Osteoblast (primary cell): ENCODE data around the gene C8G. TPM values are rescaled to one million over a fixed set of nuclear protein-coding genes. Genes with fewer than 3 reads are reported as not detected.
A peak's percentile ranks its signal among the peaks of the same experiment; 100 is the strongest.

Source experiments
- DNase-seq: peaks from one replicate; pipeline ENCODE4 v3.0.0; 2011; ENCODE audit warnings: low spot score, mixed read lengths; ENCODE audit not compliant: insufficient read length; ENCODE audit errors: missing footprints
- H2AFZ ChIP-seq: 2 replicates; pipeline ENCODE4 v1.6.0; 2011; ENCODE audit warnings: mild to moderate bottlenecking, low read length
- H3K27ac ChIP-seq: 2 replicates; pipeline ENCODE4 v1.5.1; 2011; ENCODE audit warnings: mild to moderate bottlenecking, low read depth, low read length, moderate library complexity
- H3K27me3 ChIP-seq: 2 replicates; pipeline ENCODE4 v1.6.0; 2012; ENCODE audit warnings: mild to moderate bottlenecking, control low read depth, inconsistent platforms, low read length, moderate library complexity; ENCODE audit not compliant: insufficient read depth
- H3K36me3 ChIP-seq: 2 replicates; pipeline ENCODE4 v1.5.1; 2011; ENCODE audit warnings: mild to moderate bottlenecking, low read length, control low read depth, moderate library complexity; ENCODE audit not compliant: insufficient read depth
- H3K4me1 ChIP-seq: 2 replicates; pipeline ENCODE4 v1.5.1; 2011; ENCODE audit warnings: mild to moderate bottlenecking, low read length, control low read depth, moderate library complexity; ENCODE audit not compliant: insufficient read depth
- H3K4me2 ChIP-seq: 2 replicates; pipeline ENCODE4 v1.6.0; 2011; ENCODE audit warnings: mild to moderate bottlenecking, low read length; ENCODE audit not compliant: insufficient read depth
- H3K4me3 ChIP-seq: fragments of 200-600 bp; sonication (generic); 3 replicates; pipeline ENCODE4 v1.5.1; 2012; ENCODE audit warnings: mild to moderate bottlenecking, low read length, inconsistent platforms; ENCODE audit not compliant: insufficient read depth
- H3K79me2 ChIP-seq: 2 replicates; pipeline ENCODE4 v1.6.0; 2012; ENCODE audit warnings: mild to moderate bottlenecking, low read length, control low read depth, inconsistent platforms; ENCODE audit not compliant: insufficient read depth
- H3K9me3 ChIP-seq: 2 replicates; pipeline ENCODE4 v1.5.1; 2011; ENCODE audit warnings: low read depth, low read length, control low read depth
- H4K20me1 ChIP-seq: 2 replicates; pipeline ENCODE4 v1.6.0; 2012; ENCODE audit warnings: mild to moderate bottlenecking, low read length, control low read depth; ENCODE audit not compliant: insufficient read depth
- total RNA-seq: library from RNA; depleted of rRNA; stranded (reverse); fragments of >200 nt; gene quantifications from 2 replicates; pipeline ENCODE4 v1.2.3, GENCODE V29; 2012
- TF ChIP-seq, protein P1 (sequence below): IDR thresholded peaks from 2 replicates; pipeline ENCODE4 v1.5.1; 2011; ENCODE audit warnings: mild to moderate bottlenecking, low read depth, low read length, moderate library complexity; ENCODE audit errors: extremely low read depth

Gene C8G
- total RNA-seq, 1 donor: not detected

DNA sequence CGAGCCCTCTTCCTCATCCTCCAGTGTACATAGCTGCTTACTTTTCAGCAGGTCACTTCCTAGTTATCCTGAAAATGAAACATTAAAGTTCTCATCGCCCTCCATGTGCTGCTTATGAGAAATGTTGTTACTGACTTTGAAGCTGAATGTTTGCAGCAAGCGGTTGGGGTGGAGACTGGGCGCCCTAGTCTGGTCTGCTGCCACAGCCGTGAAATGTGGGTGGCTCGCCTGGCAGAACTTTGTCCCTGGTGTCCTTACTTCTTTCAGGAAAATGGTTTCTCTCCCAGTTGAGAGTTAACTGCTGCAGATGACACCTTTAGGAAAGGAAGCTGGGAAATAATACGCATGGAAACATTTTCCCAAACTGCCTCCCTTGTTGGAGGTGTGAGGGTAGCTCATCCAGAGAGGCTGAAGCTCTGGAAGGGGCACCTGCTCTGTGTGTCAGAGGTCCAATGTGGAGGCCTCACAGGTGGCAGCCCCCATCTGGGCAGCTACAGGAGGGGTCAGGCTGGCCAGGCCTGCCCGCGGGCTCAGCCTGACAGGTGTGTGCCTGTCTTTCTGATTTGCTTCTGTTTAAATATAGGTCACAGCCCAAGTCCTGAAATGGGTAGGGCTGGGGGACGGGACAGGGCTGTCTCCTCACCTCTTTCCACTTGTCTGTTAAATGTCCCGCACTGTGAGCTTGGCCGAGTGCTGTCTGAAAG lies 34.7 kb upstream of the C8G start:
- Histone ChIP-seq H3K4me2 (no peak overlapping the region), H3K9me3 (no peaks in the 10 kb centered on the region), H3K79me2 (peaks cover under 1% of the 10 kb centered on the region), H3K4me1 (no peaks in the 10 kb centered on the region), H3K27me3 (no peaks in the 10 kb centered on the region), H3K36me3 (peaks cover 34% of the 10 kb centered on the region), H4K20me1 (no peaks in the 10 kb centered on the region), H3K27ac (no peak overlapping the region), H3K4me3 (no peak overlapping the region), H2AFZ (no peak overlapping the region)
- peak; percentile 51 for DNase-seq
- TF ChIP-seq, protein P1, sequence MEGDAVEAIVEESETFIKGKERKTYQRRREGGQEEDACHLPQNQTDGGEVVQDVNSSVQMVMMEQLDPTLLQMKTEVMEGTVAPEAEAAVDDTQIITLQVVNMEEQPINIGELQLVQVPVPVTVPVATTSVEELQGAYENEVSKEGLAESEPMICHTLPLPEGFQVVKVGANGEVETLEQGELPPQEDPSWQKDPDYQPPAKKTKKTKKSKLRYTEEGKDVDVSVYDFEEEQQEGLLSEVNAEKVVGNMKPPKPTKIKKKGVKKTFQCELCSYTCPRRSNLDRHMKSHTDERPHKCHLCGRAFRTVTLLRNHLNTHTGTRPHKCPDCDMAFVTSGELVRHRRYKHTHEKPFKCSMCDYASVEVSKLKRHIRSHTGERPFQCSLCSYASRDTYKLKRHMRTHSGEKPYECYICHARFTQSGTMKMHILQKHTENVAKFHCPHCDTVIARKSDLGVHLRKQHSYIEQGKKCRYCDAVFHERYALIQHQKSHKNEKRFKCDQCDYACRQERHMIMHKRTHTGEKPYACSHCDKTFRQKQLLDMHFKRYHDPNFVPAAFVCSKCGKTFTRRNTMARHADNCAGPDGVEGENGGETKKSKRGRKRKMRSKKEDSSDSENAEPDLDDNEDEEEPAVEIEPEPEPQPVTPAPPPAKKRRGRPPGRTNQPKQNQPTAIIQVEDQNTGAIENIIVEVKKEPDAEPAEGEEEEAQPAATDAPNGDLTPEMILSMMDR: no peak

GRCh38 chr9:136910901-136911245 lies 34.2 kb upstream of the C8G start:
- H3K4me2 ChIP-seq: no peak overlapping the region
- no peak overlapping the region for H3K4me3 ChIP-seq
- no peaks in the 10 kb centered on the region for H3K9me3 ChIP-seq
- H3K4me1 ChIP-seq: no peaks in the 10 kb centered on the region
- peaks cover 32% of the 10 kb centered on the region for H3K36me3 ChIP-seq
- H3K27ac ChIP-seq: no peak overlapping the region
- peak; percentile 48 for DNase-seq
- peaks cover 2% of the 10 kb centered on the region for H4K20me1 ChIP-seq
- H3K27me3 ChIP-seq: no peaks in the 10 kb centered on the region
- no peak overlapping the region for H2AFZ ChIP-seq
- no peaks in the 10 kb centered on the region for H3K79me2 ChIP-seq
- TF ChIP-seq, protein P1: no peak

- Histone ChIP-seq H3K27me3 (no peaks in the 10 kb centered on the region), H3K4me2 (no peak overlapping the region), H4K20me1 (peaks cover 3% of the 10 kb centered on the region), H2AFZ (no peak overlapping the region), H3K4me1 (no peaks in the 10 kb centered on the region), H3K36me3 (peaks cover 41% of the 10 kb centered on the region), H3K27ac (no peak overlapping the region), H3K79me2 (no peaks in the 10 kb centered on the region), H3K9me3 (no peaks in the 10 kb centered on the region), H3K4me3 (no peak overlapping the region)
- TF ChIP-seq, protein P1: no peak
- DNase-seq: peak; percentile 55
Measured at GRCh38 chr9:136913701-136914438, 31.2 kb upstream of the C8G start.

GRCh38 chr9:136915632-136916329 lies 29.3 kb upstream of the C8G start:
- Histone ChIP-seq H3K9me3 (no peaks in the 10 kb centered on the region), H3K36me3 (peaks cover 33% of the 10 kb centered on the region), H2AFZ (no peak overlapping the region), H3K4me3 (no peak overlapping the region), H3K4me1 (no peaks in the 10 kb centered on the region), H3K27me3 (no peaks in the 10 kb centered on the region), H3K79me2 (no peaks in the 10 kb centered on the region), H3K4me2 (no peak overlapping the region), H4K20me1 (peaks cover 3% of the 10 kb centered on the region), H3K27ac (no peak overlapping the region)
- TF ChIP-seq, protein P1: no peak
- peak; percentile 68 for DNase-seq
